AG09319 (cell line): ENCODE results near the gene PIEZO1.

ENCODE experiments used
- DNase-seq: peaks from one replicate; pipeline ENCODE4 v3.0.0-alpha.2; 2010; ENCODE audit warnings: low read depth; ENCODE audit errors: extremely low read depth
- TF ChIP-seq, protein P1 (sequence below): IDR thresholded peaks from 2 replicates; pipeline ENCODE4 v1.5.1; 2011; ENCODE audit warnings: low read depth, mild to moderate bottlenecking, inconsistent platforms, low read length, moderate library complexity

The PIEZO1 gene

DNA sequence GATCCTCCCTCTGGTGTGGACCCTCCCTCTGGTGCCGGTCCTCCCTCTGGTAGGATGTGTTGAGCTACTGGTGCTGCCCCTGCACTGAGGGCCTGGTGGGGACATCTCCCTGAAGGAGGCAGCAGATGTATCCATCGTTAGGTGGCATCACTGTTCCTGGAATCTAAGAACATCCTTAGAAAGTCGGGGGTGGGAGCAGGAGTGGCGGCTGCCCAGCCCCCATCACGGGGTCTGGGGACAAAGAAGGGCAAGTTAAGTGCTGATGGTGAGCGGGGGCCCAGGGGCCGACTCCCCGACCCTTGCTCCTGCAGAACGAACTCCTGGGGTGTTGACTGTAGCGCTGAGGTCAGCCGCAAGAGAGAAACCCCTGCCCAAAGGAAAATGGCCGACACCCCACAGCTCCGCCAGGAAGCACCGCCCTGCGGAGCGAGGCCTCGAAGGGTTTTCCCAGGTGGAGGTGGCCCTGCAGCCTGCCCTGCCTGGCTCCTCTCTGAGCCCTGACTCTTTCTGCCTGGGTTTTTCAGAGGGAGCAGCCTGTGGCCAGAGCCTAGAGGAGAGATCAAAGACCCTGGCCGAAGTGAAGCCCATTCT lies 73.2 kb downstream of the PIEZO1 start:
- TF ChIP-seq, protein P1, sequence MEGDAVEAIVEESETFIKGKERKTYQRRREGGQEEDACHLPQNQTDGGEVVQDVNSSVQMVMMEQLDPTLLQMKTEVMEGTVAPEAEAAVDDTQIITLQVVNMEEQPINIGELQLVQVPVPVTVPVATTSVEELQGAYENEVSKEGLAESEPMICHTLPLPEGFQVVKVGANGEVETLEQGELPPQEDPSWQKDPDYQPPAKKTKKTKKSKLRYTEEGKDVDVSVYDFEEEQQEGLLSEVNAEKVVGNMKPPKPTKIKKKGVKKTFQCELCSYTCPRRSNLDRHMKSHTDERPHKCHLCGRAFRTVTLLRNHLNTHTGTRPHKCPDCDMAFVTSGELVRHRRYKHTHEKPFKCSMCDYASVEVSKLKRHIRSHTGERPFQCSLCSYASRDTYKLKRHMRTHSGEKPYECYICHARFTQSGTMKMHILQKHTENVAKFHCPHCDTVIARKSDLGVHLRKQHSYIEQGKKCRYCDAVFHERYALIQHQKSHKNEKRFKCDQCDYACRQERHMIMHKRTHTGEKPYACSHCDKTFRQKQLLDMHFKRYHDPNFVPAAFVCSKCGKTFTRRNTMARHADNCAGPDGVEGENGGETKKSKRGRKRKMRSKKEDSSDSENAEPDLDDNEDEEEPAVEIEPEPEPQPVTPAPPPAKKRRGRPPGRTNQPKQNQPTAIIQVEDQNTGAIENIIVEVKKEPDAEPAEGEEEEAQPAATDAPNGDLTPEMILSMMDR = no peak
- no peak for DNase-seq

DNA sequence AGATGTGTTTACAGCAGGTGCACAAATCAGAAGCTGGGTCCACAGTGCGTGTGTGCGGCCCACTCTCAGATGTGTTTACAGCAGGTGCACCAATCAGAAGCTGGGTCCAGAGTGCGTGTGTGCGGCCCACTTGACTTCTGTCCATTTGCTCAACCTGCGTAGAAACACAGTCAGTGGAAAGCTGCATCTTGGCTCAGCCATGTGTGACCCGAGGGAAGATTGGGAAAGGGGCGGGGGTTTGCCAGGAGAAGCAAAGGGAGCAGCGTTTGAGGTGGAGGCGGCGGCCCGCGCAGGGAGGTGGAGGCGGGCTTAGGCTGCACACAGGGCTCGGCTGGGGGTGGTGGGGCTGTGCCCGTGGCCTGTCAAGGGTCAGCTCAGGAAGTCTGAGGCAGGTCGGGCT lies 74.5 kb downstream of the PIEZO1 start:
- no peak for DNase-seq
- TF ChIP-seq, protein P1 = no peak

DNA sequence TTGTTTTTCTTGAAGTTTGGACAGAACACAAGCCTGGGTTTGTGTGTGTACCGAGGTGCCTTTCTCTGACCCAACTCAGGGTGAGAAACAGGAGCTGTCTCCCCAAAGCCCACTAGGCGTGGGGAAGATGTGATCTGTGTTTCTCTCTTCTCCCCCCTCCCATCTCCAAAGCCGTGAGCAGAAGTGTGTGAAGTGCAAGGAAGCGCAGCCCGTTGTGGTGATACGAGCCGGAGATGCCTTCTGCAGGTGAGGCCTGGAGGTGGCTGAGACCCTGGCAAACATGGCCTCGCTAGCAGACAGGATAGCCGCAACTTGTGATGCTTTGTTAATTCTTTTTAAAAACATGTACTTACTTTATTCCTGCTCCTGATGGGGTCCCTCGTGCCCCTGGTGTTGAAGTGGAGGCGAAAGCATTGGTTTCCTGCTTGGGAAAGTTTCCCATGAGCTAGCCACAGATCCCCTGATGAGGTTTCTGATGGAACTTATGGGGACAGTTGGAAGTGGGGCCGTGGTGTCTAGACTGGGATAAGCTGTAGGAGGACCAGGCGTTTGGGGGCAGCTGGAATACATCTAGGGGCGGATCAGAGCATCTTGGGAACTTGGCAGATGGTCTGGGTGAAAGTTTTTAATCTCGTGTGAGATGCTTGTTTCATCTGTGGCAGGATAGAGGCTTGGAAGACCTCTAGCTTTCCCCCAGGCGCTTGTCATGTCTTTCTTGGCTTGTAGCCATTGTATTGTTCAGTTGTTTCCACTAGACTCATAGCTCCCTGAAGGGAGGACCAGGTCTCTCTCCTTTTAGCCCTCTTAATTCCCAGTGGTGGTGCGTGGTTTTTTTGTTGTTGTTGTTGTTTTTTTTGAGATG lies 77.8 kb downstream of the PIEZO1 start:
- TF ChIP-seq, protein P1 = no peak
- DNase-seq = no peak

DNA sequence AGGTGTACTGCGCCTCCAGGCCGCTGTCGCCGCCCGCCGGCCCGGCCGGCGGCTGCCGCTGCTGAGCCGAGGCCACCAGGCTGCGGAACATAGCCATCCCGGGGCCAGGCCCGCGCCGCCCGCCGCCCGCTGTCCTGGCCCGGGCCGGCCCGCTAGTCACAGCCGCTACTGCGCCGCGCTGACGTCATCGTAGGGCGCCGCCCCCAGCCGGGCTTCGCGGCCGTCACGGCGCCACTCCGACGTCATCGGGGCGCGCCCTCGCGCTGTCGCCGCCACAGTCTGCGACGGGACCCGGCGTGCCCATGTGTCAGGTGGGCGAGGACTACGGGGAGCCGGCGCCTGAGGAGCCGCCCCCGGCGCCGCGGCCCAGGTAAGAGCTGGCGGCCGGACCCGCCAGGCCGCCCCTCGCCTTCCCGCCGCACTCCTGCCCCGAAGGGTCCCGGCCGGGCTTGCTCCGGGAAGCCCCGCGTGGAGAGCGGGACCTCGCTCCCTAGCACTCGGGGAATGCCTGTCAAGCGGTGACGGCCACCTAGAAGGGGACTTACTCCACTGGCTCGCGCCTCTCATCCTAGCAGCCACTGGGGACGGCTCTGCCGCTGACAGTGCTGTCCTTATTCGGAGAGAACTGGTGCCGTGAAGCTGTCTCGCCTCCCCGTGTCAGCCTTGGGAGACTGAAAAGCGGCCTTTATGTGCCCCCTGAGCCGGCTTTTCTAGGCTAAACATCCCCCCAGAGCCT lies 78.6 kb downstream of the PIEZO1 start, which contains the start of the genes CTU2 and RNF166:
TSS of gene CTU2 (plus strand) at position 275 of the 736 bp plus-strand sequence. CDS start at position 303, 28 bp downstream.
TSS of gene RNF166 (minus strand) at position 180 of the 736 bp plus-strand sequence. CDS start at position 97, 83 bp downstream.
- TF ChIP-seq, protein P1 = no peak
- DNase-seq = peak; percentile 36

DNA sequence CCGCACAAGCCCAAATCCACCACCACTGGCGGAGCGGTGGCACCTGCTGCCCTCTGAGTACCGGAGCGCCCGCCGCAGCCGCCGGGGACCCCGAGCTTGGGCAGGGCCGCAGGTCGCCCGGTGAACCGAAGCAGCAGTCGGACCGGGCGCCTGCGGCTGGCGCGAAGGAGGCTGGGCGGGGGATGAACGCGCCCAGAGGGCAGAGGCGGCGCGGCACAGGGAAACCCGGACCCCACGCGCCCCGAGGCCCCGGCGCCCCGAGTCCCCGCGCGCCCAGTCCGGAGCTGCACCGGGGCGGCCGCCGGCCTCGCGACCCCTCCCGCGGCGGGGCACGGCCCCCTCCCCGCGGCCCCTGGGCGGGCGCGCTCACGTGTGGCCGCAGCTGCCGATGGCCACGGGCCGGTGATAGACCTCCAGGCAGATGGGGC lies 79.2 kb downstream of the PIEZO1 start:
- no peak for DNase-seq
- TF ChIP-seq, protein P1 = no peak

DNA sequence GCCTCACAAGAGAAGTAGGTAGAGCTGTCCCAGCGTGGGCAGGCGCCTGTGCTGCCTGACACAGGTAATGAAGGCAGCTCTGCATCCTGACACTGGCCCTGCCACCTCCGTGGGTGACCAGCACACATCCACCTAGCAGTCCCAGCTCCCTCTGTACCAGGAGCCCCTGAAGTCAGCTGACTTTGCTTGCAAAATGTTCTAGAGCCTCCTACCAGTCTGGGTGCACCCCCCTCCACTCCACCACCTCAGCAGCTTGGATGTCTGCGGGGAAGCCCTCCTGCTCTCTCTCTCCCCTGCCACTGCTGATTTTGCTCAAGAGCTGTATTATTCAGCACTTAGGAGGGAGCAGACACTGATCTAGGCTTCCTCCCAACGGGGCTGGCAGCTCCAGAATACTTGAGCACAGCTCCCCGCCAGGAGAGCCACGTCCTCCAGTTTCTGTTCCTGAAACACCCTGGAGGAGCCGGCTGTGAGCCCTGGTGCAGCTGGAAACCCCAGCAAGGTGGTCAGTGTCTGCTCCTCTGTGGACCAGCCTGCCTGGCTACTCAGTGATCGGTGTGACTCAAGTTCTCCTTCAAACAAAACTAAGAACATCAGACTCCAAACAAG lies 79.8 kb downstream of the PIEZO1 start:
- TF ChIP-seq, protein P1 = no peak
- DNase-seq = no peak
